IPS-15b (cell line): ENCODE measurements around the gene LRPPRC.

Experiments used
- H3K27me3 ChIP-seq: one replicate; pipeline ENCODE4 v1.6.1; 2013; ENCODE audit warnings: low read length; ENCODE audit not compliant: control insufficient read depth, insufficient read depth
- H3K36me3 ChIP-seq: one replicate; pipeline ENCODE4 v1.6.1; 2013; ENCODE audit warnings: low read length; ENCODE audit not compliant: control insufficient read depth, insufficient read depth
- H3K4me1 ChIP-seq: one replicate; pipeline ENCODE4 v1.6.1; 2013; ENCODE audit warnings: mild to moderate bottlenecking, low read length; ENCODE audit not compliant: control insufficient read depth, insufficient read depth
- H3K4me3 ChIP-seq: one replicate; pipeline ENCODE4 v1.5.1; 2013; ENCODE audit warnings: low read depth, low read length
- H3K9ac ChIP-seq: one replicate; pipeline ENCODE4 v1.6.1; 2013; ENCODE audit warnings: low read depth, mild to moderate bottlenecking, low read length
- H3K9me3 ChIP-seq: one replicate; pipeline ENCODE4 v1.6.1; 2013; ENCODE audit warnings: mild to moderate bottlenecking, low read length; ENCODE audit not compliant: control insufficient read depth, insufficient read depth

The LRPPRC gene

GRCh38 chr2:43837033-43837432 lies 158.8 kb downstream of the LRPPRC start:
- Histone ChIP-seq H3K4me1 (peaks cover 6% of the 10 kb centered on the region), H3K9ac (no peak overlapping the region), H3K4me3 (no peak overlapping the region), H3K9me3 (no peaks in the 10 kb centered on the region), H3K27me3 (peaks cover 7% of the 10 kb centered on the region), H3K36me3 (no peaks in the 10 kb centered on the region)
